Esophagus muscularis mucosa (tissue), 4 donors: ENCODE measurements around the gene TSPAN5. TPM values are rescaled to one million over a fixed set of nuclear protein-coding genes. Genes with fewer than 3 reads are reported as not detected.
A peak's percentile ranks its signal among the peaks of the same experiment; 100 is the strongest.

Experiments used
- DNase-seq: peaks from one replicate; pipeline ENCODE4 v3.0.0-alpha.2; 2017; ENCODE audit errors: extremely low spot score
- H3K27ac ChIP-seq, 4 donors: fragments of 200-600 bp; sonication (generic); replicated peaks in 1 of 4; 1 replicate in 3 of 4; 2 replicates in 1 of 4; pipeline ENCODE4 v1.5.1; 2016 to 2019; ENCODE audit warnings: mild to moderate bottlenecking in 1 of 4
- H3K27me3 ChIP-seq, 4 donors: fragments of 200-600 bp; sonication (generic); one replicate each; pipeline versions ENCODE4 v1.5.1 to v1.6.0; 2016 to 2019
- H3K36me3 ChIP-seq, 4 donors: fragments of 200-600 bp; sonication (generic); one replicate each; pipeline ENCODE4 v1.5.1; 2016 to 2019
- H3K4me1 ChIP-seq, 4 donors: fragments of 200-600 bp; sonication (generic); one replicate each; pipeline ENCODE4 v1.5.1; 2016 to 2019
- H3K4me3 ChIP-seq, 4 donors: fragments of 200-600 bp; sonication (generic); 1 replicate in 2 of 4; 2 replicates in 2 of 4; pipeline ENCODE4 v1.5.1; 2016 to 2019; ENCODE audit warnings: mild to moderate bottlenecking in 4 of 4, moderate library complexity in 1 of 4
- H3K9me3 ChIP-seq, 4 donors: fragments of 200-600 bp; sonication (generic); 1 replicate in 3 of 4; 2 replicates in 1 of 4; pipeline ENCODE4 v1.5.1; 2016 to 2019
- CTCF ChIP-seq, 3 experiments: fragments of 200-600 bp in 2 of 3; fragments of 450-650 bp in 1 of 3; sonication (generic) in 2 of 3; IDR thresholded peaks; one replicate each; pipeline ENCODE4 v1.5.1; 2017 to 2019; ENCODE audit warnings: antibody characterized with exemption in 3 of 3, mild to moderate bottlenecking in 2 of 3, moderate library complexity in 1 of 3
- EP300 ChIP-seq: sonication (generic); formaldehyde crosslinking; IDR thresholded peaks from one replicate; pipeline ENCODE4 v1.6.1; 2017; ENCODE audit warnings: antibody characterized with exemption
- POLR2A ChIP-seq: fragments of 450-650 bp; IDR thresholded peaks from one replicate; pipeline ENCODE4 v1.6.1; 2017; ENCODE audit warnings: antibody characterized with exemption, moderate library complexity, mild to moderate bottlenecking, low read depth
- POLR2AphosphoS5 ChIP-seq, 2 donors: sonication (generic); formaldehyde crosslinking; IDR thresholded peaks; one replicate each; pipeline ENCODE4 v1.6.1; 2017; ENCODE audit warnings: antibody characterized with exemption in 2 of 2
- WGBS: methylation state at CpG from one replicate; pipeline ENCODE4 v1.1.5; 2018; 5-methylcytosine and 5-hydroxymethylcytosine counted together
- intact Hi-C: fragments of 100-400 bp; cut with DNase I; formaldehyde crosslinking; loops from one replicate; pipeline ENCODE4 v1.15.1; 2023
- total RNA-seq, 4 donors: library from RNA; depleted of rRNA; stranded (reverse); fragments of >200 nt; gene quantifications; one replicate each; pipeline versions ENCODE4 v1.1.0 to v1.2.1, GENCODE V29; 2016

The TSPAN5 gene
- total RNA-seq, 4 donors from 2014 or later = 9.1 to 16.8 (median 13.3) TPM

GRCh38 chr4:98546910-98547594 lies 111.4 kb downstream of the TSPAN5 start:
- intact Hi-C loops = no loop called here
- TF ChIP-seq POLR2AphosphoS5 (IDR thresholded peaks at IDR 0.05) (peak in 1 of 2 donors; percentile 27), POLR2A (no peak), EP300 (no peak), CTCF (IDR thresholded peaks at IDR 0.05) (peak; percentile 12 to 17 (median 16))
- Histone ChIP-seq H3K4me3 (peak overlapping the region; percentile 48 to 59 (median 51)), H3K36me3 (no peaks in the 10 kb centered on the region), H3K27ac (peak overlapping the region; percentile 68 to 82 (median 68)), H3K9me3 (no peaks in the 10 kb centered on the region), H3K4me1 (peaks cover 0 to 16% (median 16%) of the 10 kb centered on the region in 4 donors), H3K27me3 (no peaks in the 10 kb centered on the region)
- peak; percentile 89 for DNase-seq
- WGBS = 28% methylated on average over 17 of the region's 17 CpGs

- Histone ChIP-seq H3K27ac (no peak overlapping the region), H3K4me1 (peaks cover 0 to 16% (median 16%) of the 10 kb centered on the region in 4 donors), H3K4me3 (no peak overlapping the region), H3K9me3 (no peaks in the 10 kb centered on the region), H3K27me3 (no peaks in the 10 kb centered on the region), H3K36me3 (no peaks in the 10 kb centered on the region)
- peak; percentile 57 for DNase-seq
- 64% methylated on average over 3 of the region's 3 CpGs for WGBS
- TF ChIP-seq POLR2AphosphoS5 (IDR thresholded peaks at IDR 0.05) (no peak), POLR2A (no peak), EP300 (no peak), CTCF (IDR thresholded peaks at IDR 0.05) (no peak)
- intact Hi-C loops = no loop called here
Observed at GRCh38 chr4:98544818-98545414, 113.5 kb downstream of the TSPAN5 start.

- intact Hi-C loops = no loop called here
- 84% methylated on average over 5 of the region's 5 CpGs for WGBS
- Histone ChIP-seq H3K27ac (no peak overlapping the region), H3K4me1 (peaks cover 0 to 16% (median 16%) of the 10 kb centered on the region in 4 donors), H3K9me3 (no peaks in the 10 kb centered on the region), H3K36me3 (no peaks in the 10 kb centered on the region), H3K4me3 (no peak overlapping the region), H3K27me3 (no peaks in the 10 kb centered on the region)
- no peak for TF ChIP-seq EP300
- no peak for TF ChIP-seq CTCF (IDR thresholded peaks at IDR 0.05)
- TF ChIP-seq POLR2AphosphoS5 (IDR thresholded peaks at IDR 0.05) = no peak
- no peak for TF ChIP-seq POLR2A
- DNase-seq = peak; percentile 88
Observed at GRCh38 chr4:98544141-98544817, 114.1 kb downstream of the TSPAN5 start.

- intact Hi-C loops = no loop called here
- no peak overlapping the region for H3K27ac ChIP-seq
- H3K27me3 ChIP-seq = no peaks in the 10 kb centered on the region
- no peaks in the 10 kb centered on the region for H3K36me3 ChIP-seq
- no peak for TF ChIP-seq POLR2A
- TF ChIP-seq POLR2AphosphoS5 (IDR thresholded peaks at IDR 0.05) = no peak
- no peak for TF ChIP-seq EP300
- TF ChIP-seq CTCF (IDR thresholded peaks at IDR 0.05) = no peak
- no peaks in the 10 kb centered on the region for H3K9me3 ChIP-seq
- peak; percentile 53 for DNase-seq
- peaks cover 0 to 10% (median 10%) of the 10 kb centered on the region in 4 donors for H3K4me1 ChIP-seq
- WGBS = 90% methylated on average over 2 of the region's 2 CpGs
- no peak overlapping the region for H3K4me3 ChIP-seq
Observed at GRCh38 chr4:98542011-98542410, 116.4 kb downstream of the TSPAN5 start.
